H1 (cell line): ENCODE data around the gene KANSL1. TPM values are rescaled to one million over a fixed set of nuclear protein-coding genes. Genes with fewer than 3 reads are reported as not detected.

ENCODE experiments used
- CEBPB ChIP-seq: IDR thresholded peaks from 2 replicates; pipeline ENCODE4 v1.6.1; 2012; ENCODE audit warnings: low read depth, low read length
- CHD7 ChIP-seq: fragments of 300-600 bp; sonication (generic); IDR thresholded peaks from 2 replicates; pipeline ENCODE4 v1.7.1; 2012; ENCODE audit warnings: low read length, moderate library complexity, mild to moderate bottlenecking, inconsistent platforms; ENCODE audit not compliant: insufficient replicate concordance
- JUN ChIP-seq: IDR thresholded peaks from 2 replicates; pipeline ENCODE4 v1.6.1; 2011; ENCODE audit warnings: low read depth, mild to moderate bottlenecking, improper control_type of control experiment, low read length
- JUND ChIP-seq: IDR thresholded peaks from 2 replicates; pipeline ENCODE4 v1.6.1; 2011; ENCODE audit warnings: mild to moderate bottlenecking, improper control_type of control experiment, low read length
- SAP30 ChIP-seq: fragments of 300-600 bp; sonication (generic); IDR thresholded peaks from 2 replicates; pipeline ENCODE4 v1.7.1; 2012; ENCODE audit warnings: low read length, moderate library complexity, mild to moderate bottlenecking, inconsistent platforms; ENCODE audit not compliant: insufficient read depth, insufficient replicate concordance
- SIN3A ChIP-seq, 2 experiments: IDR thresholded peaks in 1 of 2; conservative IDR thresholded peaks in 1 of 2; 2 replicates each; pipeline ENCODE4 v1.6.1; 2011 to 2012; ENCODE audit warnings: low read length in 2 of 2, improper control_type of control experiment in 1 of 2, low read depth in 1 of 2, mild to moderate bottlenecking in 1 of 2
- SIX5 ChIP-seq: IDR thresholded peaks from 2 replicates; pipeline ENCODE4 v1.6.1; 2011; ENCODE audit warnings: mild to moderate bottlenecking, low read depth, low read length
- SP2 ChIP-seq: IDR thresholded peaks from 2 replicates; pipeline ENCODE4 v1.6.1; 2012; ENCODE audit warnings: mild to moderate bottlenecking, low read length, inconsistent platforms
- SP4 ChIP-seq: IDR thresholded peaks from 2 replicates; pipeline ENCODE4 v1.6.1; 2012; ENCODE audit warnings: low read length, inconsistent platforms
- SUZ12 ChIP-seq: fragments of 200-600 bp; sonication (generic); IDR thresholded peaks from 2 replicates; pipeline ENCODE4 v1.6.1; 2012; ENCODE audit warnings: mild to moderate bottlenecking, inconsistent platforms, low read length, moderate library complexity, mixed read lengths
- TAF7 ChIP-seq: optimal IDR thresholded peaks from 2 replicates; pipeline ENCODE3; 2011; ENCODE audit warnings: low read depth, mild to moderate bottlenecking, inconsistent platforms, low read length, moderate library complexity, borderline replicate concordance
- polyA plus RNA-seq, 7 experiments: library from polyadenylated mRNA; depleted of rRNA in 3 of 7; stranded (reverse) in 5 of 7; unstranded in 2 of 7; fragments of >200 nt in 5 of 7; fragments of 200-250 nt in 2 of 7; gene quantifications; 1 replicate in 5 of 7; 2 replicates in 1 of 7; 4 replicates in 1 of 7; pipeline versions ENCODE4 v1.2.1 to v1.2.3, GENCODE V29; 2011 to 2013; ENCODE audit warnings: missing spikeins in 2 of 7, mixed read lengths in 2 of 7
- total RNA-seq: library from RNA; stranded (reverse); fragmentation: NEBNext Ultra II Directional; extraction: Animal tissue kit (Norgen Biotek cat#: 25700); gene quantifications from 2 replicates; pipeline ENCODE4 v1.2.1, GENCODE V29; 2021

Gene KANSL1
- total and polyA plus RNA-seq, 2 of the 8 experiments (the other 6 are each of a cell fraction or from before 2014, with no cell fraction given) = 34.0 to 128 TPM

DNA sequence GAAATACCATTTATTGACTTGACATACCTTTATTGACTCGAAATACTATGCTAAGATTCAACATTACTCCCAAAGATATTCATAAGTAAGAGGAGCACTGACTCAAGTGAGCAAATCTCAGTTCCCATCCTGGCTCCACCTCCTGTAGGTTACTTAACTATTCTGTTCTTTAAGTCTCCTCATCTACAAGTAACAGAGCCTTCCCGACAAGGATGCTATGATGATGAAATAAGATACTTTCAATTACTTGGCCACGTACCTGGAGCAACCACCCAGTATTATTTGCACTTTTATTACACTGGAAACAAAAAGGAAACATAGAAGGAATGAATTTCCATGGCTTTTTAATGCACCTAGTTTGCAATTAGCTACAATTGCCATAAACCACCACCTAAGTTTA is 16.3 kb downstream of the KANSL1 start (continued):
- TF ChIP-seq CHD7 = no peak
- TF ChIP-seq SIN3A (conservative IDR thresholded peaks at IDR 0.05 in 1 of 2, IDR thresholded peaks at IDR 0.05 in 1 of 2; ENCODE audit: low read depth in 1 of 2, low read length in 2 of 2) = no peak
- no peak for TF ChIP-seq SIX5
- TF ChIP-seq TAF7 = no peak
- no peak for TF ChIP-seq SP4
- TF ChIP-seq SUZ12 = no peak
- TF ChIP-seq SP2 = no peak
- no peak for TF ChIP-seq SAP30
- no peak for TF ChIP-seq JUND
- TF ChIP-seq JUN = no peak
- no peak for TF ChIP-seq CEBPB
- TF ChIP-seq, all 59 proteins: peak for 0
